A549 (cell line): ENCODE measurements around the gene PRKAR1B.

ENCODE experiments used
- CEBPB ChIP-seq, 2 experiments: fragments of >200 bp in 1 of 2; sonication (Bioruptor Twin) in 1 of 2; formaldehyde crosslinking in 1 of 2; IDR thresholded peaks; 2 replicates each; pipeline ENCODE4 v1.6.1; 2012 to 2016
- FOSB ChIP-seq: fragments of 250-450 bp; sonication (Bioruptor Pico); IDR thresholded peaks from 2 replicates; pipeline ENCODE4 v1.5.0; 2020; ENCODE audit warnings: mild to moderate bottlenecking, moderate library complexity
- HOXB5 ChIP-seq: fragments of 250-450 bp; sonication (Bioruptor Pico); IDR thresholded peaks from 2 replicates; pipeline ENCODE4 v1.5.0; 2020; ENCODE audit warnings: mild to moderate bottlenecking, moderate library complexity
- RAD21 ChIP-seq, 2 experiments: fragments of >200 bp in 1 of 2; sonication (Bioruptor Twin) in 1 of 2; formaldehyde crosslinking in 1 of 2; IDR thresholded peaks in 1 of 2; conservative IDR thresholded peaks in 1 of 2; 2 replicates in 1 of 2; 3 replicates in 1 of 2; pipeline ENCODE4 v1.6.1; 2012 to 2018; ENCODE audit warnings: inconsistent platforms in 1 of 2
- TF ChIP-seq, protein P1 (sequence below): fragments of >200 bp; sonication (Bioruptor Twin); formaldehyde crosslinking; IDR thresholded peaks from 3 replicates; pipeline ENCODE4 v1.5.1; 2016

DNA sequence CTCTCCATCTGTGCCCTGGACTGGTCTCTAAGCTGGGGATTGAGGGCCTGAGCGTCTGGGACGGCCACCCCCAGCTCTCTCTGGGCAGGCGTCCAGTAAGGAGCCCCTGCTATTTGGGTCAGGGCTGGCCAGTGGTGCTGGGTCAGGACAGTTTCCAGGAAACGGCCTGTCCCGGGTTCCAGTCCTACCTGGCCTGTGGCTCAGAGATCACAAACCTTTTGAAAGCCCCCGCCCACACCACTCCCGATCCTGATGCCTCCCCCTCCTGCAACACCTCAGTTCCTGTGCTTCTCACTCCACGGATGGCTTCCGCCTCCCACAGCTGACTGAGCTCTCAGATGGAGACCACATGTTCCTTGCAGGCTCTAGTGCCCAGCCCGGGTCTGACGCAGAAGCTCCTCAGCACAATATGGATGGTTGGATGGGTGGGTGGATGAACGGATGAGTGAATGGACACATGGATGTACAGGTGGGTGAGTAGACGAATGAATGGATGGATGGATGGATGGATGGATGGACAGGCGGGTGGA lies 115.7 kb downstream of the PRKAR1B start:
- no peak for TF ChIP-seq RAD21 (conservative IDR thresholded peaks at IDR 0.05 in 1 of 2, IDR thresholded peaks at IDR 0.05 in 1 of 2)
- TF ChIP-seq FOSB (CRISPR knock-in tag), result no peak
- no peak for TF ChIP-seq CEBPB (IDR thresholded peaks at IDR 0.05)
- TF ChIP-seq, protein P1, sequence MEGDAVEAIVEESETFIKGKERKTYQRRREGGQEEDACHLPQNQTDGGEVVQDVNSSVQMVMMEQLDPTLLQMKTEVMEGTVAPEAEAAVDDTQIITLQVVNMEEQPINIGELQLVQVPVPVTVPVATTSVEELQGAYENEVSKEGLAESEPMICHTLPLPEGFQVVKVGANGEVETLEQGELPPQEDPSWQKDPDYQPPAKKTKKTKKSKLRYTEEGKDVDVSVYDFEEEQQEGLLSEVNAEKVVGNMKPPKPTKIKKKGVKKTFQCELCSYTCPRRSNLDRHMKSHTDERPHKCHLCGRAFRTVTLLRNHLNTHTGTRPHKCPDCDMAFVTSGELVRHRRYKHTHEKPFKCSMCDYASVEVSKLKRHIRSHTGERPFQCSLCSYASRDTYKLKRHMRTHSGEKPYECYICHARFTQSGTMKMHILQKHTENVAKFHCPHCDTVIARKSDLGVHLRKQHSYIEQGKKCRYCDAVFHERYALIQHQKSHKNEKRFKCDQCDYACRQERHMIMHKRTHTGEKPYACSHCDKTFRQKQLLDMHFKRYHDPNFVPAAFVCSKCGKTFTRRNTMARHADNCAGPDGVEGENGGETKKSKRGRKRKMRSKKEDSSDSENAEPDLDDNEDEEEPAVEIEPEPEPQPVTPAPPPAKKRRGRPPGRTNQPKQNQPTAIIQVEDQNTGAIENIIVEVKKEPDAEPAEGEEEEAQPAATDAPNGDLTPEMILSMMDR, result no peak
- no peak for TF ChIP-seq HOXB5 (CRISPR knock-in tag)
